Myocyte (in vitro differentiated cells): ENCODE results near the gene ATG101. TPM values are rescaled to one million over a fixed set of nuclear protein-coding genes. Genes with fewer than 3 reads are reported as not detected.

Experiments used
- DNase-seq: peaks from one replicate; pipeline ENCODE4 v3.0.0-alpha.2; 2012; ENCODE audit warnings: low read depth
- total RNA-seq: library from RNA; depleted of rRNA; stranded (reverse); fragments of >200 nt; gene quantifications from 2 replicates; pipeline ENCODE4 v1.2.3, GENCODE V29; 2014

Gene ATG101
- total RNA-seq, 1 donor from 2014 or later, result 105 TPM

DNA sequence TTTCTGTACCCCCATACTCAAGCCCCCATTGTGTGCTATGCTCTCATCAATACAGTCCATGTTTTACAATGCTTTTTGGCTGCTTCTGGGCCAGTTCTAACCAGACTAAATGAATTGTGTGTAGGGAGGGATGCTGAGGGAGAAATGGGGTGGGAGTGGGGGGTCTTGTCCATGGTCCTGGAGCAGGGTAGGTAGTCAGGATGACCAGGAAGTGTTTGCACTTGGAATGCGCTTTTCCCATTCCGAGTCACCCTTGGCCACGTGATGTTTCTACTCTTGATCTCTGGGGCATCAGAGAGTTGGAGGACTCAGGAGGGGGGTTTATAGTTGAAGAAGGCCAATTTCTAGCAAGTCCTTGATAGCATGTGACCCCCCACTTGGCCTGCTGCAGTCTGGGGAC is 8.5 kb downstream of the ATG101 start:
- no peak for DNase-seq

- DNase-seq, result no peak
Observed at GRCh38 chr12:52079576-52080402, 10.0 kb downstream of the ATG101 start, which contains the start of gene SMIM41. TSS of gene SMIM41 (plus strand) at chr12:52079704. CDS start at chr12:52079780, 76 bp downstream.

- DNase-seq, result peak; percentile 13
Observed at GRCh38 chr12:52080403-52081251, 10.8 kb downstream of the ATG101 start.

GRCh38 chr12:52081263-52081733 is 11.5 kb downstream of the ATG101 start:
- peak; percentile 85 for DNase-seq

DNA sequence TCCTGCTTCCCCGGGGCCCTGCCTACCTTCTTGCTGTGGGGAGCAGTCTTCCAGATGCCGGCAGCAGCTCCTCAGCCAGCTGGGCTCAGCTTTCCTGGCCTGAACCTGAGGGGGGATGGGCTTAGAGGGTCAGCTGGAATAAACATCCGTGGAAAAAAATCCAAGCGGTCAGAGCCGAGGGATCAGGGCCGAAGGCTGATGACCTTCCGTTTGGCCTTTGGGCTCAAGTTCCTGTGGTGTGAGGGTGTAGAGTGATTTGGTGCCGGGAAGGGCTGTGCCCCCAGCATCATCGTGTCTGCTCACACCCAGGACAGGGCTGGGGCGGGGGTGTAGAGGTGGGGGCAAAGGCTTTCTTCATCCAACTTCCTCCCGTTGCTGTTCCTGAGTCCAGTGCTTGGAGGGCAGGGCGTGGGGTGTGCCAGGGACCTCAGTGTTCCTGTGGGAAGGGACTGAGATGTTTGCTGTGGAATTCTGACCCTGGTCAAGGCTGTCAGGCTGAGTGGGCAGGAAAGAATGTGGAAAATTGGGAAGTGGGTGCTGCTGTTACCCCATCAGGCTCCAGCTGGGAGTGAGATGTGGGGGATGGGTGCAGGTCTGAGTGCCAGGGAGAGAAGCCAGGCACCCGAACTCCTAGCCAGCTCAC is 12.4 kb downstream of the ATG101 start:
- DNase-seq, result peak; percentile 79

- DNase-seq, result no peak
Observed at GRCh38 chr12:52082669-52082987, 12.8 kb downstream of the ATG101 start.

- peak; percentile 69 for DNase-seq
Observed at GRCh38 chr12:52082988-52083637, 13.3 kb downstream of the ATG101 start.

DNA sequence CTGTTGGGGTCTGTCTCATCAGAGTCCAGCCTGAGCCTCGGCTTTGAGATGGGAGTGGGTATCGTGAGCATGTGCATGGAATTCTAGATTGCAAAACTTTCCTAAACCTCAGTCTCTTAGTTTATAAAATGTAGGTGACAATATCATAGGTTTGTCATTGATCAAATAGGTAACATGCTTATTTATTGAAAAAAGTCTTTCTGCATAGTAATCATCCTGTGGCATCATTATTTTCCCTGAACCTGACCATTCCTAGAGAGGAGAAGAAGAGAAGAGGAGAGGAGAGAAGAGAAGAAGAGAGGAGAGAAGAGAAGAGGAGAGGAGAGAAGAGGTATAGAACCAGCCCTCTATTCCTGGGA is 13.8 kb downstream of the ATG101 start:
- no peak for DNase-seq

- no peak for DNase-seq
Observed at GRCh38 chr12:52084491-52085231, 14.9 kb downstream of the ATG101 start.

- no peak for DNase-seq
Observed at GRCh38 chr12:52085682-52086180, 16.0 kb downstream of the ATG101 start.

- peak; percentile 80 for DNase-seq
Observed at GRCh38 chr12:52086366-52086765, 16.6 kb downstream of the ATG101 start.

- DNase-seq, result no peak
Observed at GRCh38 chr12:52086944-52087835, 17.4 kb downstream of the ATG101 start.

DNA sequence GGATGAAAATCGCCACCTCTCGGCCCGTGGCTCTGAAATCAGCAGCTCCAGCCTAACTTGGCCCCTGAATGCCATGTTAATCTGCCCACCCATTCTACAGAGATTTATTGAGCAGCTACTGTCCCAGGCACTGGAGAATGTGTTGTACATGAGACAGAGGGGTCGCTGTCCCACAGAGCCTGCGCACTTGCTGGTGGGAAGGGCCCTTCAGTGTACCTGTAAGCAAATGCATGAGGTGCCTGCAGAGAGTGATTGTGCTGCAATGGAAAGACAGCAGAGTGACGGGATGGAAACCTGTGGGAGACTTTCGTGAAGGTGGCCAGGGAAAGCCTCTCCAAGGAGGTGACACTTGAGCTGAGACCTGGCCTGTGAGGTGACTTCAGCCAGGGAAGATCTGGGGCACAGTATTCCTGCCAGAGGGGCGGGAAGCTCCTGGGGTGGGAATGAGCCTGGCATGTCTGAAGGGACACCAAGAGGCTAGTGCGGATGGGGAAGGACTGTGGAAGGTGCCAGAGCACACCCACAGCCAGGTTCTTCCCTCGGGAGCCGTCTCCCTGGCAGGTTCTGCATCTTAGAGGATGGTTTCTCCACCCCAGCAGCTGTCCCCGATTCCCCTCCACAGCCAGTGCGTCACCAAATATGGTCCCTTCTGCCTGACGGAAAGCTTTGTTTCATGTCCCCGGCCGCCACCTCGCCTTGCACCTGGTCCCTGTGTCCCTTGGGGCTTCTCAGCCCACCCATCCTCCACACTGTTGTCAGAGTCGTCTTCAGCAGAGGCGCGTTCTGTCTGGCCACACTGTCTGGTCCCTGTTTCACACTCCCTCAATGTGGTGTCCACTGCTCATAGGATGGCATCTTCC is 18.4 kb downstream of the ATG101 start:
- peak; percentile 61 for DNase-seq

- DNase-seq, result no peak
Observed at GRCh38 chr12:52089491-52089890, 19.7 kb downstream of the ATG101 start.

GRCh38 chr12:52090291-52090690 is 20.5 kb downstream of the ATG101 start:
- peak; percentile 9 for DNase-seq

GRCh38 chr12:52091061-52091460 is 21.3 kb downstream of the ATG101 start:
- no peak for DNase-seq

DNA sequence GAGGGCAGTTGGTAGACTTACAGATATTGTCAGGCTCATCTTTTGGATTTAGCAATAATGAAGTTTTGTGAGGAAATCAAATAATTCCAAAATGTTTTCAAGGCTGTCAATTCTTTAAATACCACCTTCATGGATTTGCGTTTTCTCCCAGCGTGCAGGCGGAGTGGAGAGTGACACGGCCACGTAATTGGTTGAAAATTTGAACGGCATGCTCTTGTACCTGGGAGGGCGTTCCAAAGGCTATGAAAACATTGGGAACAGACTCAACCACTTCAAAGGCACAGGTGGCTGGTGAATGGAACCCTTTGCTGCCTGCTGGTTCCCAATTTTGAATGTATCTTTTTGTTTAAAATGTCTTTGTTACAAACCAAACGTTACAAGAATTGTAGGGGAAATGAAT is 22.1 kb downstream of the ATG101 start:
- no peak for DNase-seq

DNA sequence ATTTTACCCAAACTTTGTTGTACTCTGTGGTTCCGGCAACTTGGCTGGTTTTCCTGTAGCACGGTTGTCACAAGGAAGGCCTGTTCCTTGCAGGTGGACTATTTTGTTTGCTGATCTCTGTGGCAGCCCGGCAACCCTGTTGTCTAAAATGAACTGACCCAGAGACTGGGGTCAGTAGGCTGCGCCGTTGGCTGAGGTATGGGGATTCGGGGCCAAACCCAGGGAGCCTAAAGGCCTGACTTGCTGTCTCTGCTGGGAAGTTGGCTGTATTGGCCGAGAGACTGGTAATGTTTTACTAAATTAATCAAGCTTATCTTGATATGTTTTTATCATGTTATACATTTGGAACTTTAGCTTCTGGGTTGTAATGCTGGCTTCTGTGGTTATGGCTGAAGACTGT is 23.6 kb downstream of the ATG101 start:
- DNase-seq, result no peak
